ENCODE data around the gene OR4K5. TPM values are rescaled to one million over a fixed set of nuclear protein-coding genes. Genes with fewer than 3 reads are reported as not detected.

Gene OR4K5
- total and polyA plus RNA-seq, 2 donors (not counting 3 experiments of a cell fraction or from before 2014, with no cell fraction given): not detected

GRCh38 chr14:19917243-19917642, 3.2 kb upstream of the OR4K5 start:
- H3K27me3 ChIP-seq (ENCODE audit: control insufficient read depth in 2 of 2, insufficient read depth in 2 of 2, low read length in 2 of 2): no peaks in the 10 kb centered on the region
- BruUV-seq (replicated peaks): no TSS peak
- H2AFZ ChIP-seq (ENCODE audit: low read depth, low read length): no peak overlapping the region
- DNase-seq (ENCODE audit: low read depth, low spot score) (no peak), FAIRE-seq (no peak)
- ChIA-PET CTCF (no interaction called here), POLR2A (no interaction called here)
- H4K20me1 ChIP-seq (replicated peaks; ENCODE audit: control insufficient read depth, extremely low read depth, insufficient read depth, low read length): no peaks in the 10 kb centered on the region
- no peaks in the 10 kb centered on the region for H3K4me1 ChIP-seq (ENCODE audit: control insufficient read depth, extremely low read depth, insufficient read depth, low read length)
- intact Hi-C loops (cut with micrococcal nuclease): no loop called here
- H3K27ac ChIP-seq (ENCODE audit: insufficient read depth, low read depth, low read length): no peak overlapping the region
- dilution Hi-C loops (cut with MboI; ENCODE audit: extremely low pct_ligation_motif_present, low sequenced_read_pairs): no loop called here
- no peak overlapping the region for H3K4me2 ChIP-seq (ENCODE audit: insufficient read depth, low read length)
- TF ChIP-seq GATA2 (IDR thresholded peaks at IDR 0.05; ENCODE audit: insufficient read depth, insufficient read length, low read depth, low read length) (no peak), POLR2AphosphoS5 (IDR thresholded peaks at IDR 0.05; ENCODE audit: insufficient read depth, low read depth, low read length) (no peak), POLR2A (IDR thresholded peaks at IDR 0.05; ENCODE audit: low read depth, low read length) (no peak), JUN (IDR thresholded peaks at IDR 0.05; ENCODE audit: borderline replicate concordance, insufficient read depth, insufficient read length, low read depth) (no peak), FOS (IDR thresholded peaks at IDR 0.05; ENCODE audit: borderline replicate concordance, insufficient read depth, low read length) (no peak)
- TF ChIP-seq, protein P1, sequence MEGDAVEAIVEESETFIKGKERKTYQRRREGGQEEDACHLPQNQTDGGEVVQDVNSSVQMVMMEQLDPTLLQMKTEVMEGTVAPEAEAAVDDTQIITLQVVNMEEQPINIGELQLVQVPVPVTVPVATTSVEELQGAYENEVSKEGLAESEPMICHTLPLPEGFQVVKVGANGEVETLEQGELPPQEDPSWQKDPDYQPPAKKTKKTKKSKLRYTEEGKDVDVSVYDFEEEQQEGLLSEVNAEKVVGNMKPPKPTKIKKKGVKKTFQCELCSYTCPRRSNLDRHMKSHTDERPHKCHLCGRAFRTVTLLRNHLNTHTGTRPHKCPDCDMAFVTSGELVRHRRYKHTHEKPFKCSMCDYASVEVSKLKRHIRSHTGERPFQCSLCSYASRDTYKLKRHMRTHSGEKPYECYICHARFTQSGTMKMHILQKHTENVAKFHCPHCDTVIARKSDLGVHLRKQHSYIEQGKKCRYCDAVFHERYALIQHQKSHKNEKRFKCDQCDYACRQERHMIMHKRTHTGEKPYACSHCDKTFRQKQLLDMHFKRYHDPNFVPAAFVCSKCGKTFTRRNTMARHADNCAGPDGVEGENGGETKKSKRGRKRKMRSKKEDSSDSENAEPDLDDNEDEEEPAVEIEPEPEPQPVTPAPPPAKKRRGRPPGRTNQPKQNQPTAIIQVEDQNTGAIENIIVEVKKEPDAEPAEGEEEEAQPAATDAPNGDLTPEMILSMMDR (IDR thresholded peaks at IDR 0.05; ENCODE audit: extremely low read depth in 1 of 2, insufficient read depth in 1 of 2, low read depth in 1 of 2, low read length in 2 of 2): no peak
- H3K4me3 ChIP-seq (replicated peaks in 1 of 3; ENCODE audit: insufficient read depth in 1 of 3, low read depth in 1 of 3, low read length in 3 of 3): no peak overlapping the region
- no peaks in the 10 kb centered on the region for H3K36me3 ChIP-seq (ENCODE audit: control insufficient read depth in 2 of 2, extremely low read depth in 1 of 2, insufficient read depth in 2 of 2, low read length in 2 of 2)
- no peaks in the 10 kb centered on the region for H3K9me1 ChIP-seq (replicated peaks; ENCODE audit: control insufficient read depth, extremely low read depth, insufficient read depth, low read length)
- no peaks in the 10 kb centered on the region for H3K79me2 ChIP-seq (ENCODE audit: control insufficient read depth, insufficient read depth, low read length)
- H3K9ac ChIP-seq (replicated peaks; ENCODE audit: extremely low read depth, insufficient read depth, low read length): no peak overlapping the region
- peaks cover 6% of the 10 kb centered on the region for H3K9me3 ChIP-seq (replicated peaks; ENCODE audit: control insufficient read depth, insufficient read depth, low read length)

- BruUV-seq (replicated peaks): no TSS peak
- no peaks in the 10 kb centered on the region for H3K79me2 ChIP-seq (ENCODE audit: control insufficient read depth, insufficient read depth, low read length)
- H3K27ac ChIP-seq (ENCODE audit: insufficient read depth, low read depth, low read length): no peak overlapping the region
- no peaks in the 10 kb centered on the region for H3K27me3 ChIP-seq (ENCODE audit: control insufficient read depth in 2 of 2, insufficient read depth in 2 of 2, low read length in 2 of 2)
- H4K20me1 ChIP-seq (replicated peaks; ENCODE audit: control insufficient read depth, extremely low read depth, insufficient read depth, low read length): no peaks in the 10 kb centered on the region
- no peak overlapping the region for H3K4me2 ChIP-seq (ENCODE audit: insufficient read depth, low read length)
- peaks cover 6% of the 10 kb centered on the region for H3K9me3 ChIP-seq (replicated peaks; ENCODE audit: control insufficient read depth, insufficient read depth, low read length)
- H3K36me3 ChIP-seq (ENCODE audit: control insufficient read depth in 2 of 2, extremely low read depth in 1 of 2, insufficient read depth in 2 of 2, low read length in 2 of 2): no peaks in the 10 kb centered on the region
- no peak overlapping the region for H2AFZ ChIP-seq (ENCODE audit: low read depth, low read length)
- dilution Hi-C loops (cut with MboI; ENCODE audit: extremely low pct_ligation_motif_present, low sequenced_read_pairs): no loop called here
- H3K9me1 ChIP-seq (replicated peaks; ENCODE audit: control insufficient read depth, extremely low read depth, insufficient read depth, low read length): no peaks in the 10 kb centered on the region
- CTCF ChIA-PET: no interaction called here
- no peak overlapping the region for H3K4me3 ChIP-seq (replicated peaks in 1 of 3; ENCODE audit: insufficient read depth in 1 of 3, low read depth in 1 of 3, low read length in 3 of 3)
- H3K4me1 ChIP-seq (ENCODE audit: control insufficient read depth, extremely low read depth, insufficient read depth, low read length): no peaks in the 10 kb centered on the region
- intact Hi-C loops (cut with micrococcal nuclease): no loop called here
- no peak for TF ChIP-seq MYC (IDR thresholded peaks at IDR 0.05; ENCODE audit: low read depth, low read length)
- TF ChIP-seq, protein P2, sequence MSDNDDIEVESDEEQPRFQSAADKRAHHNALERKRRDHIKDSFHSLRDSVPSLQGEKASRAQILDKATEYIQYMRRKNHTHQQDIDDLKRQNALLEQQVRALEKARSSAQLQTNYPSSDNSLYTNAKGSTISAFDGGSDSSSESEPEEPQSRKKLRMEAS (IDR thresholded peaks at IDR 0.05; ENCODE audit: insufficient read depth, insufficient read length): no peak
- TF ChIP-seq, protein P1 (IDR thresholded peaks at IDR 0.05; ENCODE audit: extremely low read depth in 1 of 2, insufficient read depth in 1 of 2, low read depth in 1 of 2, low read length in 2 of 2): no peak
- TF ChIP-seq GATA2 (IDR thresholded peaks at IDR 0.05; ENCODE audit: insufficient read depth, insufficient read length, low read depth, low read length): no peak
- no peak for TF ChIP-seq POLR2A (IDR thresholded peaks at IDR 0.05; ENCODE audit: low read depth, low read length)
- no peak for TF ChIP-seq POLR2AphosphoS5 (IDR thresholded peaks at IDR 0.05; ENCODE audit: insufficient read depth, low read depth, low read length)
- TF ChIP-seq EZH2 (IDR thresholded peaks at IDR 0.05; ENCODE audit: borderline replicate concordance, low read depth, low read length, severe bottlenecking): no peak
- TF ChIP-seq JUN (IDR thresholded peaks at IDR 0.05; ENCODE audit: borderline replicate concordance, insufficient read depth, insufficient read length, low read depth): no peak
- TF ChIP-seq FOS (IDR thresholded peaks at IDR 0.05; ENCODE audit: borderline replicate concordance, insufficient read depth, low read length): no peak
- H3K9ac ChIP-seq (replicated peaks; ENCODE audit: extremely low read depth, insufficient read depth, low read length): no peak overlapping the region
- FAIRE-seq (no peak), DNase-seq (ENCODE audit: low read depth, low spot score) (no peak)
- POLR2A ChIA-PET: no interaction called here
Measured at GRCh38 chr14:19917955-19918518, 2.4 kb upstream of the OR4K5 start.

Measured in endothelial cell of umbilical vein (primary cell).